Esophagus squamous epithelium (tissue), 4 donors: ENCODE data around the gene ADAM11.

ENCODE experiments used
- POLR2A ChIP-seq, 4 donors: fragments of 450-650 bp; IDR thresholded peaks; one replicate each; pipeline ENCODE4 v1.6.1; 2017; ENCODE audit warnings: antibody characterized with exemption in 4 of 4, mild to moderate bottlenecking in 4 of 4, moderate library complexity in 3 of 4
- TF ChIP-seq, protein P1 (sequence below), 6 experiments: fragments of 450-650 bp in 4 of 6; fragments of 200-600 bp in 2 of 6; sonication (generic) in 2 of 6; IDR thresholded peaks; one replicate each; pipeline ENCODE4 v1.5.1; 2016 to 2019; ENCODE audit warnings: antibody characterized with exemption in 6 of 6, mild to moderate bottlenecking in 4 of 6, moderate library complexity in 4 of 6

DNA sequence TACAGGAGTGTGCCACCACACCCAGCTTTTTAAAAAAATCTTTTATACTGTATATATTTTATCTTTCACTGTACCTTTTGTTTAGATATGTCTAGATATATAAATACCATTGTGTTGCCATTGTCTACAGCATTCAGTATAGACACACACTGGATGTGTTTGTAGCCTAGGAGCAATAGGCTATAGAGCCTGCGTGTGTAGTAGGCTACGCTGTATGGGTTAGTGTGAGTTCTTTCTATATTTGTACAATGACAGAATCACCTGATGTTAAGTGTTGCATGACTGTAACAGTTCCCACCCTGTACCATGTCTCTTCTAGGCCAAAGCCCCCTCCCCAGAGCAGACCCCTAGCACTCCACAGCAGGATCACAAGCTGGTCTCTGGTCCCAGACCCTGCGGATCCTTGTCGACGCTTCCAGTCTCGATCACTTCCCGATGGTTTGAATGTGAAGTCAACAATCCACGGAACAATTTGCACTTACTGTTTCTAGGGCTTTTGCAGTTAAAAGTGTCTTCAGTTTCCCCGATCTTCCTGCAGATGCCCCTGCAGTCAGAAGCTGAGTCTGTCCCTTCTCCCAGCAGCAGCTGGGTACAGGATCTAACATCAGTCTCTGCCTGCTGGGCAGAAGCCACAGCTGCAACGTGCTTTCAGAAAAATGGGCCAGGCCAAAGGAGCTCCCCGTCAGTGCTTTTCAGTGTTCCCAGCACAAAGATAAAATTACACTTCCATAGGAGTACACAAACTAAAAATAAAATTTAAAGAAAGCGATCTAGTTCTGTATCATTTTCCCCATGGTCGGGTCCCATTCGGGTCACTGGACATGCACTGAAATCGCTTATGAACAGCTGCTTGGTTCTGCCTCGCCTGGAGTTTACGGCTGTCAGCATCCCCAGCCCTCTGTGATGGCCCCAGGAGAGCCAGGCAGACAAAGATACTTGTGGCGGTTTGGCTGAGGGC lies 35.4 kb downstream of the ADAM11 start:
- TF ChIP-seq POLR2A (IDR thresholded peaks at IDR 0.05), result no peak
- TF ChIP-seq, protein P1, sequence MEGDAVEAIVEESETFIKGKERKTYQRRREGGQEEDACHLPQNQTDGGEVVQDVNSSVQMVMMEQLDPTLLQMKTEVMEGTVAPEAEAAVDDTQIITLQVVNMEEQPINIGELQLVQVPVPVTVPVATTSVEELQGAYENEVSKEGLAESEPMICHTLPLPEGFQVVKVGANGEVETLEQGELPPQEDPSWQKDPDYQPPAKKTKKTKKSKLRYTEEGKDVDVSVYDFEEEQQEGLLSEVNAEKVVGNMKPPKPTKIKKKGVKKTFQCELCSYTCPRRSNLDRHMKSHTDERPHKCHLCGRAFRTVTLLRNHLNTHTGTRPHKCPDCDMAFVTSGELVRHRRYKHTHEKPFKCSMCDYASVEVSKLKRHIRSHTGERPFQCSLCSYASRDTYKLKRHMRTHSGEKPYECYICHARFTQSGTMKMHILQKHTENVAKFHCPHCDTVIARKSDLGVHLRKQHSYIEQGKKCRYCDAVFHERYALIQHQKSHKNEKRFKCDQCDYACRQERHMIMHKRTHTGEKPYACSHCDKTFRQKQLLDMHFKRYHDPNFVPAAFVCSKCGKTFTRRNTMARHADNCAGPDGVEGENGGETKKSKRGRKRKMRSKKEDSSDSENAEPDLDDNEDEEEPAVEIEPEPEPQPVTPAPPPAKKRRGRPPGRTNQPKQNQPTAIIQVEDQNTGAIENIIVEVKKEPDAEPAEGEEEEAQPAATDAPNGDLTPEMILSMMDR (IDR thresholded peaks at IDR 0.05), result no peak
